ENCODE measurements around the gene SCGB1C2.
"Not testable (repeated sequence)": the region's sequence is repeated elsewhere in the genome, so short reads cannot be mapped to it uniquely, and the experiment has no call there.

- TF ChIP-seq CTCF (IDR thresholded peaks at IDR 0.05) = peak in 1 of 6 experiments; percentile 14
- not testable (repeated sequence) for TF ChIP-seq POLR2A (IDR thresholded peaks at IDR 0.05)
Measured at GRCh38 chr17:134332-134785, 3.0 kb upstream of the SCGB1C2 start.
